B cell (primary cell): ENCODE measurements around the gene KLHL30.

Experiments used
- EZH2 ChIP-seq: IDR thresholded peaks from 2 replicates; pipeline ENCODE4 v1.6.1; 2012; ENCODE audit warnings: borderline replicate concordance, low read depth, mild to moderate bottlenecking, moderate library complexity, low read length; ENCODE audit not compliant: insufficient read depth, poor library complexity, severe bottlenecking
- TF ChIP-seq, protein P1 (sequence below): fragments of 200-600 bp; IDR thresholded peaks from one replicate; pipeline ENCODE4 v1.8.0; 2022; ENCODE audit warnings: antibody characterized with exemption, mild to moderate bottlenecking

DNA sequence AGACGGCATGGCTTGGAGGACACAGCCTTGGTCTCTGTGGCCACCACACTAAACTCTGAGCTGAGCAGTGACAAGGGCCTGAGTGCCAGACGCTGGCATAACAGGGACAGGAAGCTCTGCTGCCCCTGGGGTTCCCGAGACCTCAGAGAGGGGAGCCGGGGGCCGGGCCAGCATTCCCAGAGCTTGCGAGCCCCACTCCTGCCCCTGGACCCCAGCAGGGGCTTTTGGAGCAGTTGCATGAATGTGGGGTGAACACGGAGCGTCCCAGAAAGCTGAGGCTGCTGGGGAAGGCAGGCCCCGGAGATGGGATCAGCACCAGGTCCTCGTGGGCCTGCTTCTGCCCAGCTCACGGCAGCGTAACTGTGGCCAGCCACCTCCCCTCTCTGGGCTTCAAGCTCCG, 12.7 kb downstream of the KLHL30 start:
- TF ChIP-seq, protein P1, sequence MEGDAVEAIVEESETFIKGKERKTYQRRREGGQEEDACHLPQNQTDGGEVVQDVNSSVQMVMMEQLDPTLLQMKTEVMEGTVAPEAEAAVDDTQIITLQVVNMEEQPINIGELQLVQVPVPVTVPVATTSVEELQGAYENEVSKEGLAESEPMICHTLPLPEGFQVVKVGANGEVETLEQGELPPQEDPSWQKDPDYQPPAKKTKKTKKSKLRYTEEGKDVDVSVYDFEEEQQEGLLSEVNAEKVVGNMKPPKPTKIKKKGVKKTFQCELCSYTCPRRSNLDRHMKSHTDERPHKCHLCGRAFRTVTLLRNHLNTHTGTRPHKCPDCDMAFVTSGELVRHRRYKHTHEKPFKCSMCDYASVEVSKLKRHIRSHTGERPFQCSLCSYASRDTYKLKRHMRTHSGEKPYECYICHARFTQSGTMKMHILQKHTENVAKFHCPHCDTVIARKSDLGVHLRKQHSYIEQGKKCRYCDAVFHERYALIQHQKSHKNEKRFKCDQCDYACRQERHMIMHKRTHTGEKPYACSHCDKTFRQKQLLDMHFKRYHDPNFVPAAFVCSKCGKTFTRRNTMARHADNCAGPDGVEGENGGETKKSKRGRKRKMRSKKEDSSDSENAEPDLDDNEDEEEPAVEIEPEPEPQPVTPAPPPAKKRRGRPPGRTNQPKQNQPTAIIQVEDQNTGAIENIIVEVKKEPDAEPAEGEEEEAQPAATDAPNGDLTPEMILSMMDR, result no peak
- TF ChIP-seq EZH2, result no peak
